GM10266 (cell line): ENCODE measurements around the gene PLEK2.

Source experiments
- DNase-seq: peaks from one replicate; pipeline ENCODE4 v3.0.0; 2012; ENCODE audit errors: extremely low spot score
- CTCF ChIP-seq: IDR thresholded peaks from 2 replicates; pipeline ENCODE4 v1.5.1; 2012; ENCODE audit warnings: mild to moderate bottlenecking, low read depth; ENCODE audit not compliant: control insufficient read depth, insufficient read depth; ENCODE audit errors: missing control alignments

The PLEK2 gene

DNA sequence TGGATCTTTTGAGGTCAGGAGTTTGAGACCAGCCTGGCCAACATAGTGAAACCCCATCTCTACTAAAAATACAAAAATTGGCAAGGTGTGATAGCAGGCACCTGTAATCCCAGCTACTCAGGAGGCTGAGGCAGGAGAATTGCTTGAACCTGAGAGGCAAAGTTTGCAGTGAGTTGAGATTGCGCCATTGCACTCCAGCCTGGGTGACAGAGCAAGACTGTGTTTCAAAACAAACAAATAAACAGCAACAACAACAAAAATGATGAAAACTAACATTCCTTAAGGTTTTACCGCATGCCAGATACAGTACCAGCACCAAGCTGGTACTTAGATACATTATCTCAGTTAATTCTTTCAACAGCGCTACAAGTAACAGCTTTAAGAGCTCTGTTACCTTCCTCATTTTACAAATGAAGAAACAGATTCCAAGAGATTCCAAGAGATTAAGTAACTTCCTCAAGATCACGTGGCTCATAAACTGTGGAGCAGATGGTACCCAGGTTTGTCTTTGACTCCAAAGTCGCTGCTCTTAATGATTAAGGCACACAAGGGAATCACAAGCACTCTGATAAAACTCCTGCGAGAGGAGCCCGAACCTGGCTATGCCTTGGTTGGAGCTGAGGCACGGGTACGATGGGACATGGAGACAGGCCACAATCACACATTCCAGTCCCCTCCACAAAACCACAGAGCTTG lies 17.7 kb upstream of the PLEK2 start:
- no peak for TF ChIP-seq CTCF
- DNase-seq = no peak

DNA sequence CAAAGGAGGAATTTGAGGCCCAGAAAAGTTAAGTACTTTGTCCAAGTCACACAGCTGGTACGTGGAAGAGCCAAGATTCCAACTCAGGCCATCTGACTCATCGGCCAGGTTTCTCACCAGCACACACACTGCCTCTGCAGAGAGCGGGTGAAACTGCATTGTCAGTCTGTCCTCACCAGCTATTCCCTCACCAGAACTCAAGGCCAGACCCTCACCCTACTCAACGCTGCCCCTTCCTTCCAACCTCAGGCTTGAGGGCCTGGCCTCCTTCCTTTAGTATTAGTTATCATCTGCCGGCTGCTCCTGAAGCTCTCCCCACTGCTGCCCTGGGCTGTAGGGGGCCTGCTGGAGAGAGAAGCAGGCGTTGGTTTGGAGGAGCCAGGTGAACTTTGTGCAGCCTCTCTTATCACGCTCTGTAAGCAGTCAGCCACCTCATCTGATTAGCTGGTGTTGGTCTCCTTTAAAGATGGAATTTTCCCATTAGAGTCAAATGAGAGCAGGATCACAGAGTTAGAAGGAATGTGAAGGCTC lies 16.6 kb upstream of the PLEK2 start:
- no peak for DNase-seq
- TF ChIP-seq CTCF = no peak

DNA sequence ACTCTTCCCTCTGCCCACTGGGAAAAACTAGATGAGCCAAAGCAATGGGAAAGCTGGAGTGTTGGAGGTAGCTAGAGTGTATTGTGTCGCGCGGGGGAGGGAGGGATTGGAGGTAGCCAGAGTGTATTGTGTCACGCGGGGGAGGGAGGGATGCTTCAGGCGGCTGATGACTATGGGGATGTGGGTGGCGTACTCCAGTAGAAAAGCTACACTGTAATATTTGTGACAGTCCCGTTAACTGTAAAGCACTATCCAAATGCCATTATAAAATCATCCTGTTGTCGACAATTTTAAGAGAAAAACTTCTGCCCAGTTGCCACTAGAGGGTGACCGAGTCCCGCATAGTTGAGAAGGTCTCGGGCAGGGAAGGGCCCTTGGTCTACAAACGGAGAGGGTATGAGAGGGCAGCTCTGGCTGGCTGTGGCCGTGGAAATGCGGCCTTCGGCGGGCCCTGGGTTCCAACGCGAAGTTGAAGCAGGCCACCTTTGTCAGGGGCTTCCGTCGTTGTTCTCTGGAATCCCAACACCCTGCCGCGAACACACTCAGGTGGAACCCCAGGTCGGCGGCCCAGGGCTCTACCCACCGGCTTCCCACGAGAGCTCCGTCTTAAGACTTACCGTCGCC lies 15.1 kb upstream of the PLEK2 start:
- peak; percentile 81 for DNase-seq
- peak; percentile 78 for TF ChIP-seq CTCF

DNA sequence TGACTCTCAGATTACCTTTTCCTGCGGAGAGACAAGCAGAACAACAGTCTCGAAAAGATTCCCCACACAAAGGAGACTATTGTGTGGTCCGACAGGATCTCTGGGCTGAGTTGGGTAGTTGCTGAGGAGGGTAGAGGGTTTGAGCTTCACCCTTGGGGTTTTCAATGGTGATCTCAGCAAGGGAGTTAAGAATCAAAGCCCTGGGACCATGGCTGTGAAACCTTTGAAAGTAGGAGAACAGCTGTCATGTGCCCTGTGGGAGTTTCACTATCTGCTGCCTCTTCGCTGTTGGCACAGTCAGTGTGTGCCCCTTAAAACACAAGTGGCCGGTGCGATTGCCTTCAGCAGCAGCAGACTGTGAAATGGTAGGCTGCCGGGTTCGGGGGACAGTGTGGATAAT lies 14.2 kb upstream of the PLEK2 start:
- no peak for DNase-seq
- no peak for TF ChIP-seq CTCF

DNA sequence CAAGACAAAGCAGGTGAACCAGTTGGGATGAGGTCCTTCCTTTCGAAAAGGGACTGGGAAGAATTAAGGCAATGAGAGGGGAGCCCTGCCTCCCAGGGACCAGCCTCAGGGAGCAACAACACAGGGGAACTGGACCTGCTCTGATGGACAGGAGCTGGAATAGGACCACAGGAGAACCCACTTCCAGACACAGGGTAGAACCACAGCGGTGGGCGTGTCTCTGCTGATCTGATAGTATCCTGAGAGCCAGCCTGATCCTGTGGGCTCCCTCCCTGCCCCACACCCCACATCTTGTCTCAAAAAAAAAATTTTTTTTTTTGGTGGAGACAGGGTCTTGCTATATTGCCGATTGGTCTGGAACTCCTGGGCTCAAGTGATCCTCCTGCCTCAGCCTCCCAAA lies 13.6 kb upstream of the PLEK2 start:
- DNase-seq = no peak
- no peak for TF ChIP-seq CTCF

DNA sequence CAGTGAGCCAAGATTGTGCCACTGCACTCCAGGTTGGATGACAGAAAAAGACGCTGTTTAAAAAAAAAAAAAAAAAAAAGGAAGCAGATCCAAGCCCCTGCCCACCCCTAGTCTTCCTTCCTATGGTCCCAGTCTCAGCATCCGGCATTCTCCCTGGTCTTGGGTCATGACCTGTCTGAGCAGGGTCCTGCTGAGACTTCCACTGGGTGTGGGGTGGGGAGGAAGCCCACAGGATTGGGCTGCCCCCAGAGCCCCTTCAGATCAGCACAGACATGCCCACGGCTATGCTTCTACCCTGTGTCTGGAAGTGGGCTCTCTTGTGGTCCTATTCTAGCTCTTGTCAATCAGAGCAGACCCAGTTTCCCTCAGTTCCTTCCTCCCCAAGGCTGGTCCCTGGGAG lies 12.6 kb upstream of the PLEK2 start:
- DNase-seq = no peak
- no peak for TF ChIP-seq CTCF

DNA sequence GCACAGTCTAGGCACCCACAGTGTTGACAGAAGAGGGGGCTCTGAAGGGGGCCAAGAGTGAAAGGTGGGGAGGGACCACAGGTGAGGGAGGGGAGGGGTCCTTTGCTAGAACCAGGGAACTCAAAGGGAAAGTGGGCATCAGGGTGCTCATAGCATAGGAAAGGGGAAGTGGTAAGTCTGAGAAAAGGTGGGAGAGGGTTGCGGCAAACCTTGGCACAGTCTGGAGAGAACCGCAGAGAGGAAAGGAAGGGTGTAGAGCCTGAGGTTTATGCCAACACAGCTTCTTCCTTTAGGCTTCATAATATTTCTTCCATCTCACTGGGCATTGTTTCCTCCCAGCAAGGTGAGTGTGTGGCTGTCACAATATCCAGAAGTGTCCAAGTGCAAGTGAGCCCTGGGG lies 11.5 kb upstream of the PLEK2 start:
- no peak for TF ChIP-seq CTCF

More for the DNA sequence above, 11.5 kb upstream of the PLEK2 start:
- DNase-seq = no peak
